ENCODE data around the gene CADPS.

- TF ChIP-seq SMC3 (IDR thresholded peaks at IDR 0.05; ENCODE audit: low read depth, low read length) (no peak), CTCF (IDR thresholded peaks at IDR 0.05) (no peak), GATA2 (CRISPR knock-in tag; IDR thresholded peaks at IDR 0.05) (no peak), CHD2 (IDR thresholded peaks at IDR 0.05; ENCODE audit: low read length, partially characterized antibody) (no peak), MXI1 (IDR thresholded peaks at IDR 0.05; ENCODE audit: low read depth, low read length) (no peak), FOXM1 (IDR thresholded peaks at IDR 0.05; ENCODE audit: low read depth) (no peak), POLR2AphosphoS5 (IDR thresholded peaks at IDR 0.05; ENCODE audit: low read depth, low read length) (no peak), EZH2phosphoT487 (IDR thresholded peaks at IDR 0.05; ENCODE audit: borderline replicate concordance, low read depth) (no peak), SIN3A (IDR thresholded peaks at IDR 0.05; ENCODE audit: borderline replicate concordance, low read depth, low read length) (no peak)
- TF ChIP-seq, protein P1, sequence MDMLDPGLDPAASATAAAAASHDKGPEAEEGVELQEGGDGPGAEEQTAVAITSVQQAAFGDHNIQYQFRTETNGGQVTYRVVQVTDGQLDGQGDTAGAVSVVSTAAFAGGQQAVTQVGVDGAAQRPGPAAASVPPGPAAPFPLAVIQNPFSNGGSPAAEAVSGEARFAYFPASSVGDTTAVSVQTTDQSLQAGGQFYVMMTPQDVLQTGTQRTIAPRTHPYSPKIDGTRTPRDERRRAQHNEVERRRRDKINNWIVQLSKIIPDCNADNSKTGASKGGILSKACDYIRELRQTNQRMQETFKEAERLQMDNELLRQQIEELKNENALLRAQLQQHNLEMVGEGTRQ (IDR thresholded peaks at IDR 0.05; ENCODE audit: borderline replicate concordance, low read depth, low read length): no peak
- TF ChIP-seq, protein P2, sequence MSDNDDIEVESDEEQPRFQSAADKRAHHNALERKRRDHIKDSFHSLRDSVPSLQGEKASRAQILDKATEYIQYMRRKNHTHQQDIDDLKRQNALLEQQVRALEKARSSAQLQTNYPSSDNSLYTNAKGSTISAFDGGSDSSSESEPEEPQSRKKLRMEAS (IDR thresholded peaks at IDR 0.05; ENCODE audit: low read depth): no peak
- TF ChIP-seq, protein P3, sequence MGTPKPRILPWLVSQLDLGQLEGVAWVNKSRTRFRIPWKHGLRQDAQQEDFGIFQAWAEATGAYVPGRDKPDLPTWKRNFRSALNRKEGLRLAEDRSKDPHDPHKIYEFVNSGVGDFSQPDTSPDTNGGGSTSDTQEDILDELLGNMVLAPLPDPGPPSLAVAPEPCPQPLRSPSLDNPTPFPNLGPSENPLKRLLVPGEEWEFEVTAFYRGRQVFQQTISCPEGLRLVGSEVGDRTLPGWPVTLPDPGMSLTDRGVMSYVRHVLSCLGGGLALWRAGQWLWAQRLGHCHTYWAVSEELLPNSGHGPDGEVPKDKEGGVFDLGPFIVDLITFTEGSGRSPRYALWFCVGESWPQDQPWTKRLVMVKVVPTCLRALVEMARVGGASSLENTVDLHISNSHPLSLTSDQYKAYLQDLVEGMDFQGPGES (IDR thresholded peaks at IDR 0.05; ENCODE audit: low read depth, low read length): no peak
Measured at GRCh38 chr3:62824965-62825592, 50.1 kb downstream of the CADPS start.

All from SK-N-SH (cell line).